ENCODE measurements around the gene ZIC5.

Gene ZIC5

DNA sequence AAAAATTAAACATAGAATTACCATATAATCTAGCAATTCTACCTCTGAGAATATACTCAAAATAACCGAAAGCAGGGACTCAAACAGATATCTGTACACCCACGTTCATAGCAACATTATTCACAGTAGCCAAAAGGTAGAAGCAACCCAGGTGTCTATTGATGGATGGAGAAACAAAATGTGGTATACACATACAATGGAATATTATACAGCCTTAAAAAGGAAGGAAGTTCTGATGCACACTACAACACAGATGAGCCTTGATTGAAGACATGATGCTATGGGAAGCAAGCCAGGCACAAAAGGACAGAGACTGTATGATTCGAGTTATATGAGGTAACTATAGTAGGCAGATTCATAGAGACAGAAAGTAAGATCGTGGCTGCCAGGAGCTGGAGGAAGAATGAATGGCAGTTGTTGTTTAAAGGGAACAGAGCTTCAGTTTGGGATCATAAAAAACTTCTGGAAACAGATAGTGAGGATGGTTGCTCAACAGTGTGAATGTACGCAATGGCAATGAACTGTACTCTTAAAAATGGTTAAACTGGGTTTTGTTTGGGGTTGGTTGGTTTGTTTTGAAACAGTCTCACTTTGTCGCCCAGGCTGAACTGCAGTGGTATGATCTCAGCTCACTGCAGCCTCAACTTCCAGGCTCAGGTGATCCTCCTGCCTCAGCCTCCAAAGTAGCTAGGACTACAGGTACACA, 47.5 kb downstream of the ZIC5 start:
- no peak for DNase-seq (ENCODE audit: extremely low spot score)
- CTCF ChIA-PET, result interaction anchor here (1.4 kb wide), 1 partner anchor 24 kb away, joined by 4 read pairs; no protein-coding TSS in a partner anchor
- no peak for TF ChIP-seq CTCF (IDR thresholded peaks at IDR 0.05; ENCODE audit: control extremely low read depth, extremely low read depth, low read depth, missing control alignments)

DNA sequence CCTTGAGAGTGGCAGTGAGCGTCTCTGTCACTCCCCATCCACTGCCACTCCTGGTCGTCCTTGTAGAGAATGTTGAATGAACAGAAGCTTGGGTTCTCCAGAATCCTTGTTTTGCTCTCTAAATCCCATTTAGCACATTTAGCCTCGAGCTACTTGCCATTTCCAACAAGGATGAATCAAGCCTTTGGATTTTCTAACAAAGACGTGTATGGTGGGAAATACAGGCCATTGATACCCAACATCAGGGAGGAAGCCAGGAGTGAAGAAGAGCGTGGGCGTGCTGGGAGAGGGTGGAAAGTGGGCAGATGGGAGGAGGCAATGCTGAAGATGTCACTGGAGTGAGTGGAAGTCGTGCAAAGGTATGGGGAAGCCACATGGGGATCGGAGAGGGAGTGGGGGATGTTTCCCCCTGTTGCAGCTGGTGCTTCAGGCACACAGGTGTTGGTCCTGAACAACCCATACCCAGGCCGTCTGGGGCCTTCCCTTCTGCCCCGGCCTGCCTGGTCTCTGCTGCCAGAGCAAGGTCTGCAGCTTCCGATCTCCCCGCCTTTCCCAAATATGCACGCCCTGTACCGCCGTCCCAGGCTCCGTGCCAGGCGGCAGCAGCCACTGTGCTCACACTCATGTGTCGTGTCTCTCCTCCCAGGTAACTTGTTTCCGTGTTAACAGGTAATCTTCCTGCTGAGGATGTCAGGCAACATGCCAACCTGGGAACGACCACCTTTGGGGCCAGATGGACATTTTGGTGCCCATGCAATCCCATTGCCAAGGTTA, 48.7 kb downstream of the ZIC5 start:
- ChIA-PET CTCF (interaction anchor here (1.4 to 1.6 kb wide), 3 partner anchors 9 to 23 kb away, joined by 3 to 4 read pairs (median 4); no protein-coding TSS in a partner anchor), POLR2A (no interaction called here)
- TF ChIP-seq CTCF (IDR thresholded peaks at IDR 0.05; ENCODE audit: control extremely low read depth, extremely low read depth, low read depth, missing control alignments), result no peak
- DNase-seq (ENCODE audit: extremely low spot score), result no peak

More for the DNA sequence above, 47.5 kb downstream of the ZIC5 start:
- POLR2A ChIA-PET, result no interaction called here

- CTCF ChIA-PET, result interaction anchor here (1.5 kb wide), 1 partner anchor 314 kb away, joined by 3 read pairs; no protein-coding TSS in a partner anchor
These were observed 52.4 kb downstream of the ZIC5 start for GRCh38 chr13:99919132-99919531.

GRCh38 chr13:99916366-99917103, 55.0 kb downstream of the ZIC5 start:
- ChIA-PET POLR2A (no interaction called here), CTCF (interaction anchor here (0.9 to 5.4 kb wide), 16 partner anchors 8 to 656 kb away, joined by 3 to 65 read pairs (median 4); no protein-coding TSS in a partner anchor)
- TF ChIP-seq CTCF (IDR thresholded peaks at IDR 0.05; ENCODE audit: control extremely low read depth, extremely low read depth, low read depth, missing control alignments), result peak; percentile 85
- DNase-seq (ENCODE audit: extremely low spot score), result peak; percentile 80

More at GRCh38 chr13:99919132-99919531, 52.4 kb downstream of the ZIC5 start:
- no peak for DNase-seq (ENCODE audit: extremely low spot score)
- TF ChIP-seq CTCF (IDR thresholded peaks at IDR 0.05; ENCODE audit: control extremely low read depth, extremely low read depth, low read depth, missing control alignments), result no peak
- POLR2A ChIA-PET, result no interaction called here

DNA sequence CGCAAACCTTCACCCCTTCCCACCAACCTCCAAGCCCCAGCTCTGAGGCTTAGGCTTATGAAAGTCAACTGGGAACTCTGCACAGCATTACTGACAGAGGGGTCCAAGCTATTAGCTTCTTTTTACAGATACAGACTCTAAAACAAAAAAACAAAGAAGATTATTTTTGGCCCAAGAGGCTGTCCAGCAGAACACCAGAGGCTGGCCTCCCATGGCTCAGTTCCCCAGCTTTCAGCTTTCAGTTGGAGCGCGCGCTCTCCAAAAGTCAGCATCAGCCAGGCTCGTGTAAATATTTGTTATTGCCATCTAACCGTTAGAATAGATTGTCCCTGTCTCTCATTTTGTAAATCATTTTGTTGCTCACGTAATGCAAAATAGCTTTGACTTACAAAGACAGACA, 58.4 kb downstream of the ZIC5 start:
- TF ChIP-seq CTCF (IDR thresholded peaks at IDR 0.05; ENCODE audit: control extremely low read depth, extremely low read depth, low read depth, missing control alignments), result no peak
- CTCF ChIA-PET, result interaction anchor here (1.0 to 5.4 kb wide), 7 partner anchors 8 to 618 kb away, joined by 3 to 65 read pairs (median 4); no protein-coding TSS in a partner anchor
- DNase-seq (ENCODE audit: extremely low spot score), result no peak
- POLR2A ChIA-PET, result no interaction called here
